Neural cell (in vitro differentiated cells): ENCODE data around the gene PCGF3. TPM values are rescaled to one million over a fixed set of nuclear protein-coding genes. Genes with fewer than 3 reads are reported as not detected.
A peak's percentile ranks its signal among the peaks of the same experiment; 100 is the strongest.

Source experiments
- H2AFZ ChIP-seq: fragments of 200-600, 300-800 bp; sonication (generic), shearing (Covaris generic); 2 replicates; pipeline ENCODE4 v1.6.0; 2014; ENCODE audit warnings: low read depth, mild to moderate bottlenecking, antibody characterized with exemption, low read length, moderate library complexity
- H3F3A ChIP-seq: fragments of 200-600 bp; shearing (Covaris generic); 2 replicates; pipeline ENCODE4 v1.6.1; 2016; ENCODE audit warnings: mild to moderate bottlenecking, moderate library complexity, mixed read lengths, antibody characterized with exemption, low read length; ENCODE audit not compliant: insufficient read depth, poor library complexity, severe bottlenecking
- H3K27ac ChIP-seq: fragments of 200-600, 300-800 bp; sonication (generic), shearing (Covaris generic); 2 replicates; pipeline ENCODE4 v1.5.1; 2014; ENCODE audit warnings: mild to moderate bottlenecking, low read length, moderate library complexity
- H3K27me3 ChIP-seq: fragments of 300-800, 200-600 bp; sonication (generic), shearing (Covaris generic); 2 replicates; pipeline ENCODE4 v1.6.0; 2014; ENCODE audit warnings: mild to moderate bottlenecking, low read depth, low read length, moderate library complexity; ENCODE audit not compliant: insufficient read depth
- H3K36me3 ChIP-seq: fragments of 300-800, 200-600 bp; sonication (generic), shearing (Covaris generic); 2 replicates; pipeline ENCODE4 v1.5.1; 2014; ENCODE audit warnings: mild to moderate bottlenecking, antibody characterized with exemption, low read length, moderate library complexity; ENCODE audit not compliant: insufficient read depth
- H3K4me2 ChIP-seq: fragments of 300-800, 200-600 bp; sonication (generic), shearing (Covaris generic); 2 replicates; pipeline ENCODE4 v1.6.0; 2014; ENCODE audit warnings: mild to moderate bottlenecking, low read length
- H3K4me3 ChIP-seq: fragments of 300-800, 200-600 bp; sonication (generic), shearing (Covaris generic); 2 replicates; pipeline ENCODE4 v1.5.1; 2014; ENCODE audit warnings: mild to moderate bottlenecking, low read length, moderate library complexity
- H3K79me2 ChIP-seq: fragments of 200-600 bp; shearing (Covaris generic); replicated peaks from 2 replicates; pipeline ENCODE4 v1.6.0; 2014; ENCODE audit warnings: mild to moderate bottlenecking, low read length, moderate library complexity; ENCODE audit not compliant: insufficient read depth
- H3K9ac ChIP-seq: fragments of 300-800, 200-600 bp; sonication (generic), shearing (Covaris generic); 2 replicates; pipeline ENCODE4 v1.6.1; 2016; ENCODE audit warnings: mild to moderate bottlenecking, low read length, mixed read lengths
- H3K9me2 ChIP-seq: fragments of 200-600 bp; shearing (Covaris generic); 2 replicates; pipeline ENCODE4 v1.6.1; 2016; ENCODE audit warnings: mild to moderate bottlenecking, low read length, mixed read lengths; ENCODE audit not compliant: insufficient read depth
- H3K9me3 ChIP-seq: fragments of 200-600, 300-800 bp; sonication (generic), shearing (Covaris generic); 2 replicates; pipeline ENCODE4 v1.6.1; 2016; ENCODE audit warnings: mild to moderate bottlenecking, mixed run types, low read length, moderate library complexity, mixed read lengths
- H4K20me1 ChIP-seq: fragments of 200-600 bp; shearing (Covaris generic); 2 replicates; pipeline ENCODE4 v1.6.1; 2016; ENCODE audit warnings: mild to moderate bottlenecking, mixed run types; ENCODE audit not compliant: insufficient read depth
- EP300 ChIP-seq: fragments of 450-650 bp; conservative IDR thresholded peaks from 2 replicates; pipeline ENCODE4 v1.6.1; 2014; ENCODE audit warnings: antibody characterized with exemption, mild to moderate bottlenecking, moderate library complexity; ENCODE audit not compliant: poor library complexity, severe bottlenecking
- EZH2 ChIP-seq: fragments of 200-600, 300-800 bp; shearing (Covaris generic), sonication (generic); IDR thresholded peaks from 2 replicates; pipeline ENCODE4 v1.6.1; 2014; ENCODE audit warnings: antibody characterized with exemption, low read length, borderline replicate concordance, mild to moderate bottlenecking; ENCODE audit not compliant: insufficient read depth, poor library complexity, severe bottlenecking
- MXI1 ChIP-seq: fragments of 450-650 bp; conservative IDR thresholded peaks from 2 replicates; pipeline ENCODE4 v1.6.1; 2014; ENCODE audit warnings: antibody characterized with exemption, mild to moderate bottlenecking; ENCODE audit not compliant: poor library complexity, severe bottlenecking
- POLR2AphosphoS5 ChIP-seq: IDR thresholded peaks from 2 replicates; pipeline ENCODE4 v1.6.1; 2012
- RAD21 ChIP-seq: fragments of 450-650 bp; conservative IDR thresholded peaks from 2 replicates; pipeline ENCODE4 v1.6.1; 2014; ENCODE audit warnings: antibody characterized with exemption, mild to moderate bottlenecking, moderate library complexity
- SMC3 ChIP-seq: fragments of 450-650 bp; conservative IDR thresholded peaks from 2 replicates; pipeline ENCODE4 v1.6.1; 2014; ENCODE audit warnings: antibody characterized with exemption, mild to moderate bottlenecking, moderate library complexity; ENCODE audit not compliant: poor library complexity
- TAF1 ChIP-seq: IDR thresholded peaks from 2 replicates; pipeline ENCODE4 v1.6.1; 2012; ENCODE audit warnings: low read depth
- polyA plus RNA-seq: library from polyadenylated mRNA; depleted of rRNA; stranded (reverse); fragments of >200 nt; gene quantifications from 2 replicates; pipeline ENCODE4 v1.2.3, GENCODE V29; 2014
- TF ChIP-seq, protein P1 (sequence below): IDR thresholded peaks from 2 replicates; pipeline ENCODE4 v1.6.1; 2012; ENCODE audit warnings: borderline replicate concordance
- TF ChIP-seq, protein P2 (sequence below): fragments of 450-650 bp; IDR thresholded peaks from 2 replicates; pipeline ENCODE4 v1.5.1; 2014; ENCODE audit warnings: antibody characterized with exemption, mild to moderate bottlenecking, moderate library complexity; ENCODE audit not compliant: poor library complexity, severe bottlenecking

PCGF3 gene
- polyA plus RNA-seq, 1 donor from 2014 or later: 117 TPM

DNA sequence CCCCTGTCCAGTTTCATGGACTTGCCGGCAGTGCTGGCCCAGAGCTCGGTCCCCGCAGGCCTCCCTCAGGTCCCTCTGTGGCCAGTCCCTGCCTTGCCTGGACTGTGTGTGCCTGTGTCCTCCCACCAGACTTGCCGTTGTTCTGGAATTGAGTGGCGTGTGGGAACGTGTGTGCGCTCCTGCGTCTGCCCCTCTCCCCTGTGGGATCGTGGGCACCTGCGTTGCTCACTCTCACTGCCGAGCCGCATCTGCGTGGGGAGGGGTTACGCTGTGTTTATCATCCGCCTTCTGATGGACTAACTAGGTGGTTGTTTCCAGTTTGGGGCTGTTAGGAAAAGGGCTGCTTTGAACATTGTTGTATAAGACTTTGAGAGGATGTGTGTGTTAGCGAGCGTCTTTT lies 21.2 kb downstream of the PCGF3 start:
- TF ChIP-seq RAD21: no peak
- peak; percentile 37 for TF ChIP-seq POLR2AphosphoS5
- no peaks in the 10 kb centered on the region for H3K36me3 ChIP-seq
- H3K9me2 ChIP-seq: no peaks in the 10 kb centered on the region
- H2AFZ ChIP-seq: no peak overlapping the region
- H4K20me1 ChIP-seq: peaks cover 13% of the 10 kb centered on the region
- peak overlapping the region; percentile 43 for H3K4me3 ChIP-seq
- peaks cover 55% of the 10 kb centered on the region for H3K79me2 ChIP-seq
- H3K4me2 ChIP-seq: peak overlapping the region; percentile 8
- no peaks in the 10 kb centered on the region for H3K27me3 ChIP-seq
- H3K27ac ChIP-seq: peak overlapping the region; percentile 42
- no peaks in the 10 kb centered on the region for H3K9me3 ChIP-seq
- H3K9ac ChIP-seq: no peak overlapping the region
- H3F3A ChIP-seq: no peaks in the 10 kb centered on the region

DNA sequence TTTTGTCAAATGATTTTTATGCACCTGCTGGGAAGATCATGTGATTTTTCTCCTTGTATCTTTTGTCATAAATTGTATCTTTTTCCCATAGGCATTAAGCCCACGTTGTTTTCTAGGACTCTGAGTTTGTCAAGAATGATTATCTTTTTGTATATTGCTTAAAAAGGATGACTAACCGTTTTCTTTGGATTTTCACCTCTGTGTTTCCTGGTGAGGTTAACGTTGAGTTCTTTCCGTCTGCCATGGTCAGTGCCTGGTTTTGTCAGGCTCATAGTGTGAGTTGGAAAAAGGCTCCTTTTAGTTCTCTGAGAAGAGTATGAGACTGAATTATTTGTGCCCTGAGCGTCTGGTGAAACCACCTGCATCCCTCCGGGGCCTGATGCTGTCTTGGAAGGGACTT lies 21.9 kb downstream of the PCGF3 start:
- no peak for TF ChIP-seq POLR2AphosphoS5
- TF ChIP-seq, protein P1, sequence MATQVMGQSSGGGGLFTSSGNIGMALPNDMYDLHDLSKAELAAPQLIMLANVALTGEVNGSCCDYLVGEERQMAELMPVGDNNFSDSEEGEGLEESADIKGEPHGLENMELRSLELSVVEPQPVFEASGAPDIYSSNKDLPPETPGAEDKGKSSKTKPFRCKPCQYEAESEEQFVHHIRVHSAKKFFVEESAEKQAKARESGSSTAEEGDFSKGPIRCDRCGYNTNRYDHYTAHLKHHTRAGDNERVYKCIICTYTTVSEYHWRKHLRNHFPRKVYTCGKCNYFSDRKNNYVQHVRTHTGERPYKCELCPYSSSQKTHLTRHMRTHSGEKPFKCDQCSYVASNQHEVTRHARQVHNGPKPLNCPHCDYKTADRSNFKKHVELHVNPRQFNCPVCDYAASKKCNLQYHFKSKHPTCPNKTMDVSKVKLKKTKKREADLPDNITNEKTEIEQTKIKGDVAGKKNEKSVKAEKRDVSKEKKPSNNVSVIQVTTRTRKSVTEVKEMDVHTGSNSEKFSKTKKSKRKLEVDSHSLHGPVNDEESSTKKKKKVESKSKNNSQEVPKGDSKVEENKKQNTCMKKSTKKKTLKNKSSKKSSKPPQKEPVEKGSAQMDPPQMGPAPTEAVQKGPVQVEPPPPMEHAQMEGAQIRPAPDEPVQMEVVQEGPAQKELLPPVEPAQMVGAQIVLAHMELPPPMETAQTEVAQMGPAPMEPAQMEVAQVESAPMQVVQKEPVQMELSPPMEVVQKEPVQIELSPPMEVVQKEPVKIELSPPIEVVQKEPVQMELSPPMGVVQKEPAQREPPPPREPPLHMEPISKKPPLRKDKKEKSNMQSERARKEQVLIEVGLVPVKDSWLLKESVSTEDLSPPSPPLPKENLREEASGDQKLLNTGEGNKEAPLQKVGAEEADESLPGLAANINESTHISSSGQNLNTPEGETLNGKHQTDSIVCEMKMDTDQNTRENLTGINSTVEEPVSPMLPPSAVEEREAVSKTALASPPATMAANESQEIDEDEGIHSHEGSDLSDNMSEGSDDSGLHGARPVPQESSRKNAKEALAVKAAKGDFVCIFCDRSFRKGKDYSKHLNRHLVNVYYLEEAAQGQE: no peak
- TF ChIP-seq MXI1: no peak
- TF ChIP-seq EZH2: no peak
- no peak for TF ChIP-seq EP300
- TF ChIP-seq RAD21: no peak
- TF ChIP-seq, protein P2, sequence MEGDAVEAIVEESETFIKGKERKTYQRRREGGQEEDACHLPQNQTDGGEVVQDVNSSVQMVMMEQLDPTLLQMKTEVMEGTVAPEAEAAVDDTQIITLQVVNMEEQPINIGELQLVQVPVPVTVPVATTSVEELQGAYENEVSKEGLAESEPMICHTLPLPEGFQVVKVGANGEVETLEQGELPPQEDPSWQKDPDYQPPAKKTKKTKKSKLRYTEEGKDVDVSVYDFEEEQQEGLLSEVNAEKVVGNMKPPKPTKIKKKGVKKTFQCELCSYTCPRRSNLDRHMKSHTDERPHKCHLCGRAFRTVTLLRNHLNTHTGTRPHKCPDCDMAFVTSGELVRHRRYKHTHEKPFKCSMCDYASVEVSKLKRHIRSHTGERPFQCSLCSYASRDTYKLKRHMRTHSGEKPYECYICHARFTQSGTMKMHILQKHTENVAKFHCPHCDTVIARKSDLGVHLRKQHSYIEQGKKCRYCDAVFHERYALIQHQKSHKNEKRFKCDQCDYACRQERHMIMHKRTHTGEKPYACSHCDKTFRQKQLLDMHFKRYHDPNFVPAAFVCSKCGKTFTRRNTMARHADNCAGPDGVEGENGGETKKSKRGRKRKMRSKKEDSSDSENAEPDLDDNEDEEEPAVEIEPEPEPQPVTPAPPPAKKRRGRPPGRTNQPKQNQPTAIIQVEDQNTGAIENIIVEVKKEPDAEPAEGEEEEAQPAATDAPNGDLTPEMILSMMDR: no peak
- no peak for TF ChIP-seq SMC3
- TF ChIP-seq TAF1: no peak
- H4K20me1 ChIP-seq: peaks cover 13% of the 10 kb centered on the region
- no peaks in the 10 kb centered on the region for H3K36me3 ChIP-seq
- no peaks in the 10 kb centered on the region for H3F3A ChIP-seq
- peak overlapping the region; percentile 42 for H3K27ac ChIP-seq
- peaks cover 55% of the 10 kb centered on the region for H3K79me2 ChIP-seq
- H3K9me2 ChIP-seq: no peaks in the 10 kb centered on the region
- no peaks in the 10 kb centered on the region for H3K27me3 ChIP-seq
- H3K4me3 ChIP-seq: peak overlapping the region; percentile 28
- no peak overlapping the region for H3K9ac ChIP-seq
- no peak overlapping the region for H3K4me2 ChIP-seq
- no peak overlapping the region for H2AFZ ChIP-seq
- no peaks in the 10 kb centered on the region for H3K9me3 ChIP-seq
